NK-92 (cell line): ENCODE data around the gene STX18.

ENCODE experiments used
- DNase-seq: peaks from one replicate; lab custom pipeline; 2025; ENCODE audit not compliant: unreplicated experiment; lab: John Stamatoyannopoulos, UW

STX18 gene

GRCh38 chr4:4386296-4386735 lies 155.5 kb downstream of the STX18 start:
- DNase-seq, result no peak

GRCh38 chr4:4385729-4386295 lies 156.0 kb downstream of the STX18 start:
- no peak for DNase-seq

GRCh38 chr4:4384837-4385236 lies 157.0 kb downstream of the STX18 start:
- no peak for DNase-seq

GRCh38 chr4:4383085-4383484 lies 158.8 kb downstream of the STX18 start:
- no peak for DNase-seq

- DNase-seq, result no peak
These were observed 162.2 kb downstream of the STX18 start for GRCh38 chr4:4379540-4380087.

GRCh38 chr4:4377732-4378460 lies 164.0 kb downstream of the STX18 start:
- DNase-seq, result no peak

GRCh38 chr4:4377191-4377590 lies 164.7 kb downstream of the STX18 start:
- DNase-seq, result no peak

GRCh38 chr4:4376074-4376473 lies 165.8 kb downstream of the STX18 start:
- no peak for DNase-seq

GRCh38 chr4:4374388-4375098 lies 167.3 kb downstream of the STX18 start:
- no peak for DNase-seq
